D341Med (cell line): Measurements from ENCODE around the gene FAM131C.
A peak's percentile ranks its signal among the peaks of the same experiment; 100 is the strongest.
"Not testable (repeated sequence)": the region's sequence is repeated elsewhere in the genome, so short reads cannot be mapped to it uniquely, and the experiment has no call there.

ENCODE experiments used
- DNase-seq: peaks from one replicate; pipeline ENCODE4 v3.0.0; 2012; ENCODE audit warnings: low spot score

FAM131C gene

DNA sequence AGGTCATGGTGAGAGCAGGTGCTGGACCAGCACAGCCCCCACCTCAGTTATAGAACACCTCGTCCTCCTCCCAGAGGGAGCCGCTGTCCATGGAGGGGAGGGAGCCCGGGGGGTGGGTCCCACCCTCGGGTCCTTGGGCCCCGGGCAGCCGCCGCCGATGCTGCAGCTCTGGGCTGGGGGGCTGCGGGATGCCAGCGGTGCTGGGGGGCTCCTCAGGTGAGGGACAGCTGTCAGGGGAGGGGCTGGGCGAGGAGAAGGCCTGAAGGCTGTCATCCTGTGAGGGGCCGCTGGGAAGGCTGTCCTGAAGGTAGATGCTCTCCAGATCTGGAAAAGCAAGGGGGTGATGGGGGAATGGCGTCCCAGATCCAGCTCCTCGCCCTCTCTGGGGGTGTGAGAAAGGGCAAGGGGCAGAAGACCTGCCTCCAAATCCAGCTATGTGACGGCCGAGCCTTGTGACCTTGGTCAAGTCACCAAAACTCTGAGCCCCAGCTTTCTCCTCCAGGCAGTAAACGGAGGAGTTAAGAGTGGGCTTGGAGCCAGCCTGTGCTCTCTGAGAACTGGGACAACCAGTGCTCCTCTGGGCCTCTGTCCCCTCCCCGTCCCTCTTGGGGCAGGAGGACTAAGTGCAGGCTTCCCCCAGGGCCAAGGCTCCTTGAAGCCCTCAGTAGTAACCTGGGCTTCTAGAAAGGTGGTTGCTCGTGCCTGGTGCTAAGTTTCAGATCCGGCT, 14.9 kb downstream of the FAM131C start:
- not testable (repeated sequence) for DNase-seq

DNA sequence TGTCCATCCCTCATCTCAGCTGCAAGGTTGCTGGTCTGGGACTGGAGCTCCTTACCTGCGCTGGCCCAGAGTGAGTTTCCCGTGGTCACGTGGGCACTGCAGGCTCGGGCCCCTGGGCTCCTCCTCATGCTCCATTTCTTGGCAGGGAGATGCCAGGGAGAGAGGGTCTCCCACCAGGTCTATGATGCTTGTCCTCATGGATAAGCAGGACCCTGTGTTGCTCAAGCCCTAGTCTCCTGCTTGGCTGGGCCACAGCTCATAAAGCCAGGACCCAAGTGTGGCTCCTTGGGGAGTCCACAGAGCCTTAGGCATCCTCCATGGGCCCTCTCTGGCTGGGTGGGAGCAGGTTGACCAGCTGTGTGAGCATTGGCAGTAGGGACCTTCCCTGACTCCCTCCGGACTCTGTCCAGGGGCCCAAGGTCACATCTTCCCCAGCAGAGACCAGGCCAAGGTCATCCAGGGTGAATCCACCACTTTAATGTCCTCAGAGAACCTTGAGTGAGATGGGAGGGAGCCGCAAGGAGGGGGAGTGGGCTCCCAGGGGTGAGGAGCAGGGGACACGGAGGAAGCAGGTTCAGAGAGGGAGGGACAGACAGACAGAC, 16.0 kb downstream of the FAM131C start:
- DNase-seq: not testable (repeated sequence)

DNA sequence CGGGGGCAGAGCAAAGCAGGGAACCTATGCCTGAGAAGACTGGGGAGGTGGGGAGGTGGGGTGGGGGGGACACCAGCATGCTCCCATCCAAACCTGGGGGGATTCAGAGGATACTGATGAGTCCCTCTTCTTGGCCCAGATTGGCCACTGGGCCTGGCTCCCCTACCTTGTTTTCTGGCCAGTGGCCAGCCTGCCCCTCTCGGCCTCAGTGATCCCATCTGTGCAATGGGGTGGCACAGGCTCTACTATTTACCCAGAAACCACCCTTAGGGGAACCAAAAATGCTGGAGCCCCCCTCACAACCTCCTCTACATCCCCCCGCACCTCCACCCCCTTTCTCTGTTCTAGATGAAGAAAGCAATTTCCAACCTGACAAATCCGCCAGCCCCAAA, 16.9 kb downstream of the FAM131C start:
- not testable (repeated sequence) for DNase-seq

DNA sequence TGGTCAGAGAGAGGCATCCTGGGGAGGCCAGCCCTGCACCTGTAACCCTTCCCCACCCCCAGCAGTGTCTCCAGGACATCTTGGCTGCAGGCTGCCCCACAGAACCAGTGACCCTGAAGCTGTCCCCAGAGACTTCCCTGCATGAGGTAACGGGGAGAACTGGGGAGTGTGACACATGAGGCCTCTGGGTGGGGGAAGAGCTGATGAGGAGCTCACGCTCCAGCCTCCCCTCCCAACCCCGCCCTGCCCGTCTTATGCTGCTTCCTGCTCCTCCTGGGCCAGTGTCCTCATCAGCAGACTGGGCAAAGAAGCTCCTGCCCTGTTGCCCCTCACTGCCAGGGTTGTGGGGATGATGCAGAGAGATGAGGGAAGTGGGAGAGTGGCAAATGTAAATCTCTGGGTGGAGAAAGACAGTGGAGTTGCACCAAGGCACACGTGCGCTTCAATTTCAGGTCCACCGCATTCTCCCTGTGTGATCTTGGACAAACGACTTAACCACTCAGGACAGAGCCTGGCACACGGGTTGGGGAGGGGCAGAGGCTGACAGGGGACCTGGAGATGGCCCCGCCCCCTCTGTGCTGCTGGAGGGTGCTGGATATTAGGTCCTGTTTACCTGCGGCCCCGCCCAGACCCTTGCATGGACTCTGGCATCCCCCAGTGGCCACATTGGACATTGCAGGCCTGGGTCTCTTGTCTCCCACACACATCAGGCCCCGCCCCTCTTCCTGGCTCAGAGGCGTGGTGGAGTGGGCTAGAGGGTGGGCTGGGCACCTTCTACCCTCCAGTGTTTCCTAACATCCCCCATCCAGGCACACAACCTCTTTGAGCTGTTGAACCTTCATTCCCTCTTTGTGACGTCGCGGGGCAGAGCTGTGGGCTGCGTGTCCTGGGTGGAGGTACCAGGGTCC, 17.6 kb downstream of the FAM131C start:
- DNase-seq: peak; percentile 82

DNA sequence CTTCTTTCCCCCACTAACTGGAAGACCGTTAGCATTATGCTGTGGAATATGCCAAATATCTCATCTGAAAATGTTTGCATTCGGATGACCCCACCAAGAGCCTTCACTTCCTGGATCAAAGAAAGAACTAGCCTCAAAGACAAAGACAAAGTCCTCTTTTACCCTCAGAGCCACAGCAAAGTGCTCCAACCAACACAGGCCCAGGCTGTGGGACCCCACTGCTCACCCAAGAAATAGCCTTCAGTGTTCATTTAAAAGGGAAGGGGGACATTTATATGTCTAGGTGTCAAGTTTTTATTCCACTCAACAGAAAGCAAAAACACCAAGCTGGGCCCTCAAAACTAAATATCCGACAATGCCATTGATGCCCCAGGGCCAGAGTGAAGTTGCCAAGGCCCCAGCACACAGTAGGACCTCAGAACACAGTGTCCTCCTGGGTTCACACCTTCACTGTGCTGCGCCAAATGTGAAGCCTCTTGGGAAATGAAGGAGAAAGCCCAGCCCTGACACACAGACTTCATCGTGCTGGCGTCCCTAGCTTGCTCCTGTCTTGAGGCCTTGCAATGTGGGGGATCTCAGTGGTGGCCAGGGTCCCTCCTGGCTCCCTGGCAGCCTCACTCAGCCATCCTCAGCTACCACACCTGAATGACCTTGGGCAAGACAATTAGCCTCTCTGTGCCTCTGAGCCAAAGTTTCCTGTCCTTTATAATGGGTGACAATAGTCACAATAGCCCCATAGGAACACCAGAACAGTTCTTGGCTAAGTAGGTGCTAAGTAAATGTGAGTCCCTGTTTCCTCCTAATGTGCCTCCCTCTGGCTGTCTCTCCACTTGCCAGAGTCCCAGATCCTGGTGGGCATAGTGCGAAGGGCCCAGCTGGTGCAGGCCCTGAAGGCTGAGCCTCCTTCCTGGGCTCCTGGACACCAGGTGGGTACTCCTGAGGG, 18.6 kb downstream of the FAM131C start:
- no peak for DNase-seq

DNA sequence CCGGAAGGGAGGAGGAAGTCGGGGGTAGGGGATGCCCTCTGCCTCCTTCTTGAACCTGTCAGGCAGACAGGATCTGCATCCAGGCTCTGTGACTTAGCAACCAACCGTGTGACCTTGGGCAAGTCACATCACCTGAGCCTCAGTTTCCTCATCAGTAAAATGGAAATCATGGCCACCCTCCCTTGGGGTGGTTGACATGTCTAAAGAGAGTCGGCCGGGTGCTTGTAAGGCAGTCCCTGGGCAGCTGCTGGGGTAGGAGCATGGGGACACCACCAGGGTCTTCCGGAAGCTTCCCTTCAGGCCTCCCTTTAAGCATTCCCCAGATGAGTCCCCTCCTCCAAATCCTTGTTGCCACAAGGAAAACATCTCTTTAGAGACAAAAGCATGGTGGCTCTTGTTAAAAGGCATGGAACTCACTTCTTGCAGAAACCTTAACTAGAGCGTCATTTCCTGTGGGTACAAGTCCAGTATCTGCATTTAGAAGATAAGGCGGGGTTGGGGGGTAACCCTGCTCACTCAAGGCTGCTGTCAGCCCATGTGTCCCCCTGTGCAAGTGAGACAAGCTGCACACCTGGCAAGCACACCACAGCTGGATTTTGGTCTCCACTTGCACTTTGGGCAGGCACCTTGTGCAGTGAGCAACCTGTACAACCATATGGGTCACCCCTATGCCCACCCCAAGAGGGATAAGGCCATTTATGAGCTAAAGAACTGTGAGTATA, 19.5 kb downstream of the FAM131C start:
- DNase-seq: no peak

DNA sequence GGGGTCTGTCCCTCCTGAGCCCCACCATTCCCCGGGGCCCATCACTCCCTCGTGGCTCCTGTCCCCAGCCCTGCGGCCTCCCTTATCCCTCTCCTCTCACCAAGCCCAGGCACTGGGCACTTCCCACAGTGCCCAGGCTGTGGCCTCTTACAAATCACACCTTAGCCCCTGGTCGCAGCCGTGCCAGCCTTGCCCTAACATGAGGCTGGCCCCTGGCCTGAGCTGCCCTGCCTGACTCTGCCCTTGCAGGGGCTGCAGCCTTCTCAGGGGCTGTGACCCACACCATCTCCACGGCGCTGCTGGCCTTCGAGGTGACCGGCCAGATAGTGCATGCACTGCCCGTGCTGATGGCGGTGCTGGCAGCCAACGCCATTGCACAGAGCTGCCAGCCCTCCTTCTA, 21.5 kb downstream of the FAM131C start:
- DNase-seq: not testable (repeated sequence)

DNA sequence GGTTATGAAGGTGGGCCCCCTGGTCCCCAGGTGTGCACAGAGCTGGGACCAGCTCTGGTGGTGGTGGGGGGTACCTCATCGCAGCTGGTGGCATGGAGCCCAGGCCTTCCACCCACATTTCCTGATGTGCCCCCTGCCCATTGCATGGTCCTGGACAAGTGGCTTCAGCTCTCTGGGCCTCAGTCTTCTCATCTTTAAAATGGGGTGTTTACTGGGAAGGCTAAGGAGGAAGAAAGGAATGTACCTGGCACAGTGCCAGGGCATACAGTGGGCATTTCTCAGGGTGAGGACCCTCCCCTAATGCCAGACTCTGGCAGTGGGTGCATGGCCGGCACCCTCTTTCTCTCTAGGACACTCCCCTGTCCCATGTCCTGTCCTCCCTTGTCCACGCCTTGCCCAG, 22.4 kb downstream of the FAM131C start:
- DNase-seq: no peak

DNA sequence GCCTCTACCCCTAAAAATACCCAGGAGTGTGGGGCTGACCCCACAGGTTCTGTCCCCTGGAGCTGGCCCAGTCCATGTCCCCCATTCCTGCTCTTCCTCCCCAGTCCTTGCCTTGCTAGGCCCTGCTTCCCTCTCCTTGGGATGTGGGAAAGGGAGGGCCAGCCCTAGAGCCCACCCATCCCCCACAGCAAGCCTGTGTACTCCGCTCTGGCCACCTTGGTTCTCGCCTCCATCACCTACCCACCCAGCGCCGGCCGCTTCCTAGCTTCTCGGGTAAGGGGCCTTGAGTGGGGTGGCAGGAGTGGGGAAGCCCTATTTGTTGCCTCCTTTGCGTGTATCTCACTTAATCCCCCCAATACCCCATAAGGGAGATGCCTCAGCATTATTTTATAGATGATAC, 23.1 kb downstream of the FAM131C start:
- no peak for DNase-seq

DNA sequence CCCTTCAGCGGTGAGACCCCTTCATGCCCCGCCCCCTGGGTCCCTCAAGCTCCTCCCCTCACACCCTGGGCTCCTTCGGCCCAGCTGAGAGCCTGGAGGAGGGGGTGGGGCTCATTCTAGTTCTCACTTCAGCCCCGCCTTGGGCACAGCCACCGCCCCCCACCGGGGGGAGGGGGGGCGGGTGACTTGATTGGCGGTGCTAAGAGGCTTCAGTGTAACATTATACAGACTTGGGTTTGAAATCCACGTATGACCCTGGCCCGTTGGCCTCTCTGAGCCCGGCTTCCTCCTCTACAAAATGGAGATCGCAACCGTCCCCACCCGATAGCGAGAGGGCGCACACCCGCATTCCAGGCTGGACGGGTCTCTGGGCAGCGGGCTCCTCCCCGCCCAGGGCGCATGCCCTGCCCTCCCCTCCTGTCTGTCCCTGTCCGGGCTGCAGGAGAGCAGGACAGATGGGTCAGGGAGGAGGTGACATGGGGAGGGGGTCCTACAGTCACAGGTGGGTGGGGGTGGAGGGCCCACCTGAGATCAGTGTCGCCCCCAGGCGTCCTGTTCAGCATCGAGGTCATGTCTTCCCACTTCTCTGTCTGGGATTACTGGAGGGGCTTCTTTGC, 24.8 kb downstream of the FAM131C start:
- DNase-seq: no peak

DNA sequence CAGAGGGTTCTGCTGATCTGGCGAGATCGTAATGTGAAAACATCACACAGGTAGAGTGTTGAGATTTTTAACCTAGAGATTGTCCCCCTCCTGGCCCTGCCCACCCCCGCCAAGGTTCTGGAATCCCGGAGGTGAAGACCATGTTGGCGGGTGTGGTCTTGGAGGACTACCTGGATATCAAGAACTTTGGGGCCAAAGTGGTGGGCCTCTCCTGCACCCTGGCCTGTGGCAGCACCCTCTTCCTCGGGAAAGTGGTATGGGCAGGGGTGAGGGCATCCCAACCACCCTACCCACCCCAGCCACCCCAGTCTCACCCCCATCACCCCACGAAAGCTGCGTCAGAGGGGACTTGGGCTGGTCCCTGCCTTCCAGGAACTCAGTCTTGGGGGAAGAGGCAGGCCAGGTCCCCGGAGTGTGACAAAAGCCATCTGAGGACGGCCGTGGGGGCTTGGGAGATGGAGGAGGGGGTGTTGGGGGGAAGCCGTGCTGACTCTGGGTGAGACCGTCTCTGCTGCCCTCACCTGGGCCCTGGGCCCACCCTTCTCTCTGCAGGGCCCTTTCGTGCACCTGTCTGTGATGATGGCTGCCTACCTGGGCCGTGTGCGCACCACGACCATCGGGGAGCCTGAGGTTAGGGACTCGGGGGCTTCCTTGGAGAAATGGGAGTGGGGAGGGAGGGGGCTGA, 25.5 kb downstream of the FAM131C start:
- no peak for DNase-seq

DNA sequence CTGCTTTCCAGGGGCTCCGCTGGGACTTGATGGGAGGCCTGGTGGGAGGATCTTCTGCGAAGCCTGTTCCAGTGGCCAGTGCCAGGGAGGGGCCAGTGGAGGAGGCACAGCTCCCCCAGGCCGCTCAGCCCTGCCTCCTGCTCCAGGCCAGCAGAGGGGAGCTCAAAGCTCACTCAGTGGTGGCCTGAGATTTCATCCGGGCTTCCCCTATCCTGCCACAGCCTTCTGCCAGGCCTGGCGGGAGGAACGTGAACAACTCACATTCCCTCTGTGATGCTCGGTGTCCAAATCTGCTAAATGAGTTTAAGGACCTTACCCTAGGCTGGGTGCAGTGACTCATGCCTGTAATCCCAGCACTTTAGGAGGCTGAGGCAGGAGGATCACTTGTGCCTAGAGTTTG, 26.6 kb downstream of the FAM131C start:
- no peak for DNase-seq

DNA sequence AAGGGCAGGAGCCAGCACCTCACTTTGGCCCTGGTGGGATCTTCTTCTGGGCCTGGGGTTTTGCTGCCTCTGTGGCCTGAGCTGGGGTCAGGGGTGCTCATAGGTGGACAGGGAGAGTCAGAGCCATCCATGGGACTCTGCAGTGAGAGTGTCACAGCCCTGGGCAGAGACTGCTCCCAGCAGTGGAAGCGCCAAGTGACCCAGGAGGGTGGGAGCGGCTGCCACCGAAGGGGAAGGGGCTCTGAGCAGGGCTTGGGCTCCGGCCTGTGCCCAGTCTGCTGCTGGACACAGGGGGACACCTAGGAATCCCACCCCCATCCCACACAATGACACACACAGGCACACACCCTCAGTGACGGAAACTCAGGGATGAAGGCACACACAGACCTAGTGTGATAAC, 29.5 kb downstream of the FAM131C start:
- no peak for DNase-seq

DNA sequence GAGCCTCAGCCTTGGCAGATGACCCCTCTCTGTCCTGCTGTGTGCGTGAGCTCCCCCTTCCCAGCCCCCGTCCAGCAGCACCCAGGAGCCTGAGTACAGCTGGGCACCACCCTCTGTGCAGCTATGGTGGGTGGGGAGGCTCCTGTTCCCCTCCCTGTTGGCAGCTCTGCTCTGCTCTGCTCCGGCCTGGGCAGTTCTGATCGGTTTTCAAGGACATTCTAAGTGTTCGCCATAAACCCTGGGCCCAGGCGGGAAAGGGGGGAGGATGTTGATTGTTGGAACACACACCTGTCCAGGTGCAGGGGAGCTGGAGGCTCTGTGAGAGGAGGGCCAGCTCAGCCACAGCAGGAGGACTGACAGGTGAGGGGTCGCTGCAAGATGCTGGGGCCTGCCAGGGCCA, 29.9 kb downstream of the FAM131C start, which contains the start of gene CLCNKB:
Gene CLCNKB (plus strand): TSS at position 262 of the 400 bp plus-strand sequence. CDS start 711 bp downstream, outside the sequence.
- DNase-seq: no peak

DNA sequence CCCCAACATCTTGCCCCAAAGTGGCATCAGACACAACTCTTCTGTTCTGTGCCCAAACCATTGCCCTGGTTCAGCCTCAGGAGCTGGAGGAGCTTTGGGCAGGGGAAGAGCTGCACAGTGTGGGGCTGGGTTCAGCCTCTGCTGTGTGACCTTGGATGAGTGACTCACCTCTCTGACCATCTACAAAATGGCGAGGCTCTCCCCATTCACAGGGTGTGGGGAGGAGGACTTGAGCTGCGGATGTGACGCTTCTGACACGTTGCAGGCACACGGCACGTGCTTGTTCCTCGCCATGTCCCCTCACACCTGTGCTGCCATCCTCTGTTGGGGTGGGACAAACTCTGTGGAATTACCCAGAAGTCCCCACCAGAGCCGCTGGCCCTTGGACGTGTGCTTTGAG, 30.8 kb downstream of the FAM131C start:
- DNase-seq: not testable (repeated sequence)

DNA sequence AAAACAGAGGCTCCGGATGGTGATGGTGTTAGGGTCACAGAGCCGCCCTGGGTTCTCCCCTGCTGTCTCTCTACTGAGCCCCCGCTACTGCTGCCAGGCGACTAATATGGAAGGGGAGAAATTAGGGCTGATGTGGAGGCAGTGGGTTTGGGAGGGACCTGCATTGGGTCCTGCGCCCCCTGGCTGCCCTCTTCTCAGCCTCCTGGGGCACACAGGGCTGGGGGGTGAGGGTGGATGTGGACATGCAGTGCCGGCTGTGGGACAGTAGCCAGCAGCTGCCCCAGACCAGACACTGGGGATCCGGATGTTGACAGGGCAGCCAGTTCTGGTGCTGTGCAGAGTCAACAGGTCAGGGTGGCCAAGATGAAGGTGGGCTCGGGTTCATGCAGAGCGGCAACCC, 31.4 kb downstream of the FAM131C start:
- no peak for DNase-seq

DNA sequence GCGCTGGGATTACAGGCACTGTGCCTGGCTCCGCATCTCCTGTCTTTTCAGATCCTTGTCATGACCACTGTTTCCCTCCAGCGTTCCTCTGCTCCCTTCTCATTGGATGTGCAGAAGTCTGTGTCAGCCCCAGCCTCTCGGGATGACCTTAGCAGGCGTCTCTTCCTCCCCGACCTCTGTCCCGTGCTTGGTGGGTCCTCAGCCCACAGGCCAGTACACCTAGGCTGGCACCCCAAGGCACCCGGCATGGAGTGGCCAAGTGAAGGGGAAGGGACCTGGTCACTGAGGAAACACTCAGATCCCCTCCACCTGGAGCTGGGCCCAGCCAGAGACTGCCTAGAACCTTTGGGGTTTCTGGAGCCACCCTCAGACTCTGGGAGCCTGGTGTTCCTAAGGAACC, 32.3 kb downstream of the FAM131C start:
- DNase-seq: no peak

DNA sequence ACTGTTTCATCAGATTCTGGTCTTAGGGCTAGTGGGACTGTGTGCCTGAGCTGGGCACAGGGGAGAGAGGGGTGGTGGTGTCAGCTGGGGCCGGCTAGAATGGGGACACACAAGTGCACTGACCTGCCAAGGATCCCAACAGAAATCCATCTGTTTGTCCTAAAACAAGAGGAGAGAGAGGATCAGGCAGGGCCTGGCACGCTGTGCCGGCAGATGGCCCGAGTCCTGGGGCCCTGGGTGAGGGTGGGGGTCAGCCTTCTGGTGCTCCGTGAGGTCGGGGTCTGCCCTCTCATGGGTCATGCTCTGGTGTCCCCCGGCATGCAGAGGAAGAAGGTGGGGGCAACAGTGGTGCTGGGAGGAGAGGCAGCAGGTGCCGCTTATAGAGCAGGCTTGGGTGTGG, 33.6 kb downstream of the FAM131C start:
- not testable (repeated sequence) for DNase-seq

DNA sequence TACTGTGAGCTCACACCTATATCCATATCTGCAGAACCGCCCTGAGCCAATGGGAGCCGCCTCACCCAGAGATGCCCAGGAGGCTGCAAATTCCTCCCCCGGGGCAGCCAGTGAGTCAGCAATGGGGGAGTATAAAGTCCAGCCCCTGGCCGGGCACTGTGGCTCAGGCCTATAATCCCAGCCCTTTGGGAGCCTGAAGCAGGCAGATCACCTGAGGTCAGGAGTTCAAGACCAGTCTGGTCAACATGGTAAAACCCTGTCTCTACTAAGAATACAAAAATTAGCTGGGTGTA, 34.9 kb downstream of the FAM131C start:
- no peak for DNase-seq

DNA sequence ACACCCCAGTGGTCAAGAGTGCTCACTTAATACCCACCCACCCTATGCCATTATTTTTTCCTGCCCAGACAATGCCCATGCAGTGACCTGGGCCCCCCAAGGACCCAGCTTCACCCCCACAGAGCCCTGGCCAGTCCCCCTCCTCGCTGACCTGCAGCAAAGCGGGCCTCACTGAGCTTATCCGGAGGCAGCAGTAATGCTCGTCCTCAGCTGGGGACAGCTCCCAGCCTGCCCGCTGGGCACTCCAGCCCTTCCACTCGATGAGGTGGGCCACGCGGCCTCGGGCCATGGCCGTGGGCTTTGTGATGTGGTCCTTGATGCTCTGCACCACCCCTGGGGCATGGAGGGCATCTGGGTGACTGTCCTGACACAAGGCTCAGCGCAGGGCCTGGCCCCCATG, 37.0 kb downstream of the FAM131C start:
- not testable (repeated sequence) for DNase-seq
